H1 (cell line): Measurements from ENCODE around the gene HERC3. TPM values are rescaled to one million over a fixed set of nuclear protein-coding genes. Genes with fewer than 3 reads are reported as not detected.

ENCODE experiments used
- CTCF ChIA-PET: fragments of 300-600 bp; sonication (Branson Sonifier 250); formaldehyde crosslinking; loops from one replicate; lab custom pipeline; 2021; ENCODE audit not compliant: partially characterized antibody; lab: Charles Lee
- POLR2A ChIA-PET: fragments of 300-600 bp; sonication (Branson Sonifier 250); formaldehyde crosslinking; loops from one replicate; lab custom pipeline; 2021; ENCODE audit warnings: inconsistent platforms; ENCODE audit not compliant: partially characterized antibody; lab: Charles Lee
- DNase-seq, 2 experiments: peaks; one replicate each; pipeline versions ENCODE4 v3.0.0 to v3.0.0-alpha.2; 2010 to 2022; ENCODE audit warnings: low spot score in 2 of 2, low read depth in 1 of 2, mixed read lengths in 1 of 2
- FAIRE-seq: peaks from 2 replicates; lab custom pipeline; 2011; peaks lifted over from hg19 to GRCh38; lab: Jason Lieb, UNC
- H2AFZ ChIP-seq: 2 replicates; pipeline ENCODE4 v1.8.1; 2012; ENCODE audit warnings: low read length, inconsistent platforms
- H2AK5ac ChIP-seq: 2 replicates; pipeline ENCODE4 v1.6.1; 2013; ENCODE audit warnings: low read depth, low read length
- H2BK120ac ChIP-seq: replicated peaks from 2 replicates; pipeline ENCODE3; 2013; ENCODE audit warnings: low read depth, low read length, inconsistent platforms
- H2BK12ac ChIP-seq: 2 replicates; pipeline ENCODE4 v1.6.1; 2013; ENCODE audit warnings: low read depth, low read length
- H2BK15ac ChIP-seq: 2 replicates; pipeline ENCODE4 v1.6.1; 2013; ENCODE audit warnings: low read length
- H2BK20ac ChIP-seq: 2 replicates; pipeline ENCODE4 v1.6.1; 2013; ENCODE audit warnings: low read length
- H2BK5ac ChIP-seq: 2 replicates; pipeline ENCODE4 v1.6.1; 2013; ENCODE audit warnings: low read depth, low read length
- H3K14ac ChIP-seq: 2 replicates; pipeline ENCODE4 v1.6.1; 2013; ENCODE audit warnings: inconsistent platforms; ENCODE audit not compliant: insufficient read length
- H3K18ac ChIP-seq: 2 replicates; pipeline ENCODE4 v1.6.1; 2013; ENCODE audit warnings: low read length; ENCODE audit errors: extremely low read depth
- H3K23ac ChIP-seq: 2 replicates; pipeline ENCODE4 v1.6.1; 2013; ENCODE audit warnings: inconsistent platforms; ENCODE audit not compliant: insufficient read length
- H3K23me2 ChIP-seq: 2 replicates; pipeline ENCODE4 v1.6.1; 2013; ENCODE audit warnings: low read depth, low read length
- H3K27ac ChIP-seq: 2 replicates; pipeline ENCODE4 v1.6.1; 2011; ENCODE audit warnings: low read depth, low read length, inconsistent platforms
- H3K27me3 ChIP-seq, 4 experiments: replicated peaks in 1 of 4; 1 replicate in 1 of 4; 2 replicates in 3 of 4; pipeline versions ENCODE4 v1.6.1 to v1.8.1; 2011 to 2013; ENCODE audit warnings: low read length in 3 of 4, mild to moderate bottlenecking in 3 of 4, inconsistent platforms in 2 of 4, mixed read lengths in 2 of 4, moderate library complexity in 1 of 4; ENCODE audit not compliant: control insufficient read depth in 3 of 4, insufficient read depth in 3 of 4; ENCODE audit errors: extremely low read depth in 1 of 4
- H3K36me3 ChIP-seq, 4 experiments: 2 replicates each; pipeline versions ENCODE4 v1.6.1 to v1.8.1; 2011 to 2013; ENCODE audit warnings: mild to moderate bottlenecking in 4 of 4, low read length in 3 of 4, moderate library complexity in 2 of 4, control low read depth in 1 of 4, inconsistent platforms in 1 of 4; ENCODE audit not compliant: insufficient read depth in 4 of 4, control insufficient read depth in 2 of 4
- H3K4ac ChIP-seq: replicated peaks from 2 replicates; pipeline ENCODE3; 2013; ENCODE audit warnings: low read length, low read depth, mixed read lengths, inconsistent platforms; ENCODE audit not compliant: insufficient read length
- H3K4me1 ChIP-seq, 4 experiments: replicated peaks in 1 of 4; 1 replicate in 1 of 4; 2 replicates in 3 of 4; pipeline versions ENCODE4 v1.6.1 to v1.8.1; 2011 to 2013; ENCODE audit warnings: low read length in 3 of 4, inconsistent platforms in 2 of 4, mixed read lengths in 1 of 4; ENCODE audit not compliant: insufficient read depth in 4 of 4, control insufficient read depth in 3 of 4
- H3K4me2 ChIP-seq, 2 experiments: 2 replicates each; pipeline versions ENCODE4 v1.6.1 to v1.8.1; 2011 to 2013; ENCODE audit warnings: low read depth in 2 of 2, low read length in 2 of 2, control low read depth in 1 of 2, inconsistent platforms in 1 of 2, mild to moderate bottlenecking in 1 of 2; ENCODE audit not compliant: insufficient read depth in 1 of 2
- H3K4me3 ChIP-seq, 4 experiments: fragments of 200-600, 300-600 bp in 1 of 4; sonication (generic), shearing (Covaris generic), sonication (Bioruptor Twin) in 1 of 4; 2 replicates each; pipeline versions ENCODE4 v1.5.1 to v1.8.1; 2011 to 2016; ENCODE audit warnings: low read length in 4 of 4, low read depth in 3 of 4, control low read depth in 2 of 4, inconsistent platforms in 2 of 4, mild to moderate bottlenecking in 2 of 4, mixed read lengths in 1 of 4, moderate library complexity in 1 of 4; ENCODE audit not compliant: insufficient read depth in 2 of 4; ENCODE audit errors: extremely low read depth in 1 of 4
- H3K56ac ChIP-seq: replicated peaks from 2 replicates; pipeline ENCODE3; 2013; ENCODE audit warnings: low read depth, mild to moderate bottlenecking, mixed read lengths, low read length, inconsistent platforms; ENCODE audit not compliant: insufficient read length
- H3K79me1 ChIP-seq: 2 replicates; pipeline ENCODE4 v1.6.1; 2013; ENCODE audit warnings: low read depth, low read length, control low read depth
- H3K79me2 ChIP-seq, 2 experiments: 2 replicates each; pipeline versions ENCODE4 v1.6.1 to v1.8.1; 2012 to 2013; ENCODE audit warnings: low read length in 2 of 2, mild to moderate bottlenecking in 2 of 2, inconsistent platforms in 1 of 2; ENCODE audit not compliant: insufficient read depth in 2 of 2, control insufficient read depth in 1 of 2
- H3K9ac ChIP-seq, 4 experiments: replicated peaks in 1 of 4; 1 replicate in 1 of 4; 2 replicates in 3 of 4; pipeline versions ENCODE4 v1.6.1 to v1.8.1; 2011 to 2013; ENCODE audit warnings: low read depth in 3 of 4, low read length in 3 of 4, control low read depth in 2 of 4, mild to moderate bottlenecking in 2 of 4, moderate library complexity in 2 of 4, inconsistent platforms in 1 of 4; ENCODE audit errors: extremely low read depth in 1 of 4
- H3K9me3 ChIP-seq, 2 experiments: 2 replicates each; pipeline versions ENCODE4 v1.6.1 to v1.8.1; 2012 to 2013; ENCODE audit warnings: mild to moderate bottlenecking in 2 of 2, moderate library complexity in 2 of 2, control low read depth in 1 of 2, inconsistent platforms in 1 of 2, low read depth in 1 of 2, low read length in 1 of 2, mixed read lengths in 1 of 2; ENCODE audit not compliant: insufficient read depth in 2 of 2
- H4K20me1 ChIP-seq, 2 experiments: replicated peaks in 1 of 2; 2 replicates each; pipeline versions ENCODE3 to v1.8.1; 2011 to 2013; ENCODE audit warnings: inconsistent platforms in 2 of 2, low read length in 2 of 2, mild to moderate bottlenecking in 1 of 2; ENCODE audit not compliant: insufficient read depth in 2 of 2, control insufficient read depth in 1 of 2
- H4K5ac ChIP-seq: 2 replicates; pipeline ENCODE4 v1.6.1; 2013; ENCODE audit warnings: low read length, low read depth, mixed read lengths, inconsistent platforms; ENCODE audit not compliant: insufficient read length
- H4K8ac ChIP-seq: 2 replicates; pipeline ENCODE4 v1.8.0; 2013; ENCODE audit warnings: mild to moderate bottlenecking, moderate library complexity, low read length, inconsistent platforms; ENCODE audit not compliant: insufficient read depth; ENCODE audit errors: extremely low read depth
- H4K91ac ChIP-seq: replicated peaks from 2 replicates; pipeline ENCODE3; 2013; ENCODE audit warnings: low read length, mixed read lengths, inconsistent platforms; ENCODE audit not compliant: insufficient read length
- CHD2 ChIP-seq: IDR thresholded peaks from 2 replicates; pipeline ENCODE4 v1.6.1; 2012; ENCODE audit warnings: low read length, improper control_type of control experiment
- EZH2 ChIP-seq: fragments of 200-600 bp; sonication (generic); IDR thresholded peaks from 2 replicates; pipeline ENCODE4 v1.7.1; 2012; ENCODE audit warnings: low read depth, mild to moderate bottlenecking, moderate library complexity, low read length, inconsistent platforms; ENCODE audit not compliant: severe bottlenecking
- FOSL1 ChIP-seq: IDR thresholded peaks from 2 replicates; pipeline ENCODE4 v1.6.1; 2011; ENCODE audit warnings: mild to moderate bottlenecking, low read depth, low read length, moderate library complexity; ENCODE audit not compliant: insufficient read depth
- JUN ChIP-seq: IDR thresholded peaks from 2 replicates; pipeline ENCODE4 v1.6.1; 2011; ENCODE audit warnings: low read depth, mild to moderate bottlenecking, improper control_type of control experiment, low read length
- KDM5A ChIP-seq: fragments of 200-600 bp; IDR thresholded peaks from 2 replicates; pipeline ENCODE4 v1.7.1; 2012; ENCODE audit warnings: mild to moderate bottlenecking, low read length, inconsistent platforms, mixed read lengths
- PHF8 ChIP-seq: fragments of 200-600 bp; sonication (generic); conservative IDR thresholded peaks from 2 replicates; pipeline ENCODE4 v1.7.1; 2012; ENCODE audit warnings: low read depth, mild to moderate bottlenecking, inconsistent platforms, low read length, moderate library complexity
- TAF7 ChIP-seq: optimal IDR thresholded peaks from 2 replicates; pipeline ENCODE3; 2011; ENCODE audit warnings: low read depth, mild to moderate bottlenecking, inconsistent platforms, low read length, moderate library complexity, borderline replicate concordance
- WGBS, 2 experiments: shearing (Covaris generic) in 1 of 2; methylation state at CpG; one replicate each; pipeline versions ENCODE4 v1.1.6 to v1.1.7; 2013 to 2015; ENCODE audit warnings: low lambda C conversion rate in 2 of 2, mixed read lengths in 2 of 2, inconsistent platforms in 1 of 2, low coverage in 1 of 2, missing lambda C conversion rate in 1 of 2; ENCODE audit not compliant: insufficient replicate concordance in 2 of 2, insufficient coverage in 1 of 2, insufficient read length in 1 of 2; ENCODE audit errors: extremely low coverage in 1 of 2, missing lambda C conversion rate in 1 of 2; 5-methylcytosine and 5-hydroxymethylcytosine counted together
- polyA plus RNA-seq, 7 experiments: library from polyadenylated mRNA; depleted of rRNA in 3 of 7; stranded (reverse) in 5 of 7; unstranded in 2 of 7; fragments of >200 nt in 5 of 7; fragments of 200-250 nt in 2 of 7; gene quantifications; 1 replicate in 5 of 7; 2 replicates in 1 of 7; 4 replicates in 1 of 7; pipeline versions ENCODE4 v1.2.1 to v1.2.3, GENCODE V29; 2011 to 2013; ENCODE audit warnings: missing spikeins in 2 of 7, mixed read lengths in 2 of 7
- total RNA-seq: library from RNA; stranded (reverse); fragmentation: NEBNext Ultra II Directional; extraction: Animal tissue kit (Norgen Biotek cat#: 25700); gene quantifications from 2 replicates; pipeline ENCODE4 v1.2.1, GENCODE V29; 2021

Gene HERC3
- total and polyA plus RNA-seq, 2 of the 8 experiments (the other 6 are each of a cell fraction or from before 2014, with no cell fraction given), result 1.4 to 5.7 TPM

GRCh38 chr4:88673886-88674285, 81.6 kb downstream of the HERC3 start:
- H2BK20ac ChIP-seq, result no peak overlapping the region
- no peak for TF ChIP-seq PHF8
- TF ChIP-seq FOSL1, result no peak
- no peak for TF ChIP-seq TAF7
- TF ChIP-seq KDM5A, result no peak
- no peak for TF ChIP-seq JUN
- no peak for TF ChIP-seq CHD2
- no peak for TF ChIP-seq EZH2
- TF ChIP-seq, all 59 proteins: peak for 0
- ChIA-PET POLR2A (no interaction called here), CTCF (interaction anchor here (0.5 to 3.6 kb wide), 20 partner anchors 10 to 481 kb away, joined by 3 to 29 read pairs (median 5); no protein-coding TSS in a partner anchor)
- no peaks in the 10 kb centered on the region for H3K4me1 ChIP-seq
- FAIRE-seq, result no peak
- H3K56ac ChIP-seq, result no peak overlapping the region
- no peak overlapping the region for H4K91ac ChIP-seq
- no peaks in the 10 kb centered on the region for H3K79me2 ChIP-seq
- H2AFZ ChIP-seq, result no peak overlapping the region
- no peak overlapping the region for H2BK15ac ChIP-seq
- no peaks in the 10 kb centered on the region for H4K20me1 ChIP-seq
- H3K14ac ChIP-seq, result no peak overlapping the region
- H3K27me3 ChIP-seq, result no peaks in the 10 kb centered on the region
- H3K4me2 ChIP-seq, result no peak overlapping the region
- H3K9ac ChIP-seq, result no peak overlapping the region
- no peak overlapping the region for H3K4me3 ChIP-seq
- no peak overlapping the region for H2AK5ac ChIP-seq
- no peak for DNase-seq
- no peaks in the 10 kb centered on the region for H3K36me3 ChIP-seq
- H2BK120ac ChIP-seq, result no peak overlapping the region
- no peak overlapping the region for H3K4ac ChIP-seq
- H3K9me3 ChIP-seq, result no peaks in the 10 kb centered on the region
- no peak overlapping the region for H2BK5ac ChIP-seq
- no peak overlapping the region for H3K23ac ChIP-seq
- H3K18ac ChIP-seq, result no peak overlapping the region
- no peak overlapping the region for H4K5ac ChIP-seq
- H2BK12ac ChIP-seq, result no peak overlapping the region
- no peaks in the 10 kb centered on the region for H3K23me2 ChIP-seq
- H3K79me1 ChIP-seq, result no peaks in the 10 kb centered on the region
- H4K8ac ChIP-seq, result no peak overlapping the region
- H3K27ac ChIP-seq, result no peak overlapping the region
- WGBS, 2 experiments, result 78% methylated on average over 2 of the region's 2 CpGs; no CpG with 5 or more reads in 1 of the 2 experiments
